DND-41 (cell line): ENCODE measurements around the gene NLRP7.

Source experiments
- EZH2 ChIP-seq: IDR thresholded peaks from 3 replicates; pipeline ENCODE4 v1.6.1; 2012; ENCODE audit warnings: borderline replicate concordance, low read depth, mild to moderate bottlenecking, moderate library complexity, low read length, inconsistent platforms; ENCODE audit not compliant: severe bottlenecking
- TF ChIP-seq, protein P1 (sequence below): IDR thresholded peaks from 2 replicates; pipeline ENCODE4 v1.5.1; 2012; ENCODE audit warnings: borderline replicate concordance, low read length, moderate library complexity, mild to moderate bottlenecking; ENCODE audit not compliant: poor library complexity, severe bottlenecking; ENCODE audit errors: extremely low read depth

DNA sequence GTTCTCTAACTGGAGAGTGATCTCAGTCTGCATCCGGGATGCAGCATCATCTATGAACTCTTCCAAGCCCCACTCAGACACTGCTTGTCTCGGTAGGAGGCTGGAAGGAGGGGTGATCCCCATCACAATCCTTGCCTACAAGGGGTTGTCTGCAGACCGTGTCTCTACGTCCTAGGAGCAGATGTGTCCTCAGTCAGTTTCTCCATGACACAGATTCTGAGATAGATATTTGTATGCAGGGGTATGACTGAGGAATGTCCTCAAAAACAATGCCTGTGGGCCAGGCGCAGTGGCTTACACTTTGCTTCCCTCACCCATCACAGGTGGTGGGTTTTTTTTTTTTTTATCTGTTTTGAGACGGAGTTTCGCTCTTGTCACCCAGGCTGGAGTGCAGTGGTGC lies 40.5 kb downstream of the NLRP7 start:
- TF ChIP-seq, protein P1, sequence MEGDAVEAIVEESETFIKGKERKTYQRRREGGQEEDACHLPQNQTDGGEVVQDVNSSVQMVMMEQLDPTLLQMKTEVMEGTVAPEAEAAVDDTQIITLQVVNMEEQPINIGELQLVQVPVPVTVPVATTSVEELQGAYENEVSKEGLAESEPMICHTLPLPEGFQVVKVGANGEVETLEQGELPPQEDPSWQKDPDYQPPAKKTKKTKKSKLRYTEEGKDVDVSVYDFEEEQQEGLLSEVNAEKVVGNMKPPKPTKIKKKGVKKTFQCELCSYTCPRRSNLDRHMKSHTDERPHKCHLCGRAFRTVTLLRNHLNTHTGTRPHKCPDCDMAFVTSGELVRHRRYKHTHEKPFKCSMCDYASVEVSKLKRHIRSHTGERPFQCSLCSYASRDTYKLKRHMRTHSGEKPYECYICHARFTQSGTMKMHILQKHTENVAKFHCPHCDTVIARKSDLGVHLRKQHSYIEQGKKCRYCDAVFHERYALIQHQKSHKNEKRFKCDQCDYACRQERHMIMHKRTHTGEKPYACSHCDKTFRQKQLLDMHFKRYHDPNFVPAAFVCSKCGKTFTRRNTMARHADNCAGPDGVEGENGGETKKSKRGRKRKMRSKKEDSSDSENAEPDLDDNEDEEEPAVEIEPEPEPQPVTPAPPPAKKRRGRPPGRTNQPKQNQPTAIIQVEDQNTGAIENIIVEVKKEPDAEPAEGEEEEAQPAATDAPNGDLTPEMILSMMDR: no peak
- TF ChIP-seq EZH2: no peak
